GM18511 (cell line): Measurements from ENCODE around the gene TMEM185B.
"Not testable (repeated sequence)": the region's sequence is repeated elsewhere in the genome, so short reads cannot be mapped to it uniquely, and the experiment has no call there.

Experiments used
- ATAC-seq: cut with Tn5 transposase; IDR thresholded peaks from one replicate; pipeline ENCODE4 v1.9.1; 2021; ENCODE audit warnings: mild to moderate bottlenecking, moderate library complexity; ENCODE audit not compliant: unreplicated experiment

The TMEM185B gene

DNA sequence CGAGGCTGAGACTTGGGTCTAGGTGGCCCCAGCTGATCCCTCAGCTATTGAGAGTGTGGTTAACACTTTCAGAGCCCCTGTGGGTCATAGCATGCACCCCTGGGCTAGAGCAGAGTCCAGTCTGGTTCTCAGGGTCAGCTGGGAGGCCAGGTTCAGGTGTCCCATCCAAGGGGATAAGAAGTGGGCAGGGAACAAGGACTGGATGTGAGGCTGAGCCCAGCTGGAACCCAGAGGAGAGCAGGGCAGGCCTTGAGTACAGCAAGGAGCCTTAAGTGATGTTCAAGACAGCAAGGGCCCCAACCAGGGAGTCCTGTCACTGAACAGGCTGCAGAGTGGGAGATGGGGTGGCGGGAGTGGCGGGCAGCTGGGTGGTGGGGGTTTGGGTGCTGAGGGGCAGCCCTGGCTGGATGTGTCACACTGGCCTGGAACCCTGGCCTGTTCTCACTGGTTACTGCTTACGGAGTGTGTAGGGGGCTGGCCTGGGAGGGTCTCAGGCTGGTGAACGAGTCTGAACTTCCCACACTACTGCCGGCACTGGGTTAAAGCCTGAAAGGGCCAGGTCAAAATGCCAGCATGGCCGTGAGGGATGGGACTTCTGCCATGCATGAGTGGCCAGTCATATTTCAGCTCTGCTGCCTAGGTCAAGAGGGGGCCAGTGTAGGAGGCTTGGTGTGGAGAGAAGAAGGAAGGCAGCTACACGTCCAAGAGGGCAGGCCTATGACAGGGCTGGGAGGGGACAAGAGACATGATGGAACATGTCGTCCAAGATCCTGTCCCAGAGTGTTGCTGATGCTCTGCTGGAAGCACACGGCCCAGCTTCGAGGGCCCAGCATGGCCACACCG is 13.6 kb downstream of the TMEM185B start:
- no peak for ATAC-seq

DNA sequence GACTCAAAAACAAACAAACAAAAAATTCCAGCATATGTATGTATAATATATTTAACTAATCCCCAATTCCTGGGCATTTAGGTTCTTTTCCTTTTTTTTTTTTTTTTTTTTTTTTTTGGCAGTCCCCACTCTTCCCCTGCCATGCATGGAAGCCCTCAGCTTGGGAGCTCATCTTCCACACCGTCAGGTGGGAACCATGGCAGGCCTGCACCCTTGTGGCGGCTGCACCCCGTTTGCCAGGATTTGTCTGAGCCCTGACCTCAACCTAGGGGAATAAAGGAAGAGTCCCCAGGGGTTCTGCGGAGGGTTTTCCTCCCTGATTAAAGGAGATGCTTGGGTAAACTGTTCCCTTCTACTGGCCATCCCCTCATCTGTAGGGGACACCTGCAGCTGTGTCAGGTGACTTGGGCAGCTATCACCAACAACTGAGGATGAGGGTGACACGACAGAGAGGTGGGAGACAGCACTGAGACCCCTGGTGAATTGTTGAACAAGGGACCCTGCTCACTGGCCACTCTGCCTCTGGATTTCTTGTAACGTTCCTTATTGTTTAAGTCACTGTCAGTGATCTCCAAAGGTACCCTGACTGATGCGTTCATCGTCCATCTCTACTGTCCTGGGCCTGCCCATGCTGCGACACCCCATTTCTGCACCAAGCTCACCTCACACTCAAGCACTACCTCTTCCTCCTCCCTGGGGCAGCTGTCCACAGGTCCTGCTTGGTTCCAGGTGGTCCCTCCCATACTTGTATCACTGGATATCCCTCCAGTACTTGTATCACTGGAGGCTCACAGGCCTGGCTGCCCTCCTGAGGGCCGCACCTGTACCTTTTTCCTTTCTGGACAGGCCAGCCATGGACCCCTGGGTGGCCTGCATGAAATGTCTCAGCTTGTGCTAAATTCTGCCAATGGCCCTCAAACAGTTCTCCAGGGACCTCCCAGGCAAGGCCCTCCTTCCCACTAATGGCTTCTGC is 14.5 kb downstream of the TMEM185B start:
- ATAC-seq: no peak

DNA sequence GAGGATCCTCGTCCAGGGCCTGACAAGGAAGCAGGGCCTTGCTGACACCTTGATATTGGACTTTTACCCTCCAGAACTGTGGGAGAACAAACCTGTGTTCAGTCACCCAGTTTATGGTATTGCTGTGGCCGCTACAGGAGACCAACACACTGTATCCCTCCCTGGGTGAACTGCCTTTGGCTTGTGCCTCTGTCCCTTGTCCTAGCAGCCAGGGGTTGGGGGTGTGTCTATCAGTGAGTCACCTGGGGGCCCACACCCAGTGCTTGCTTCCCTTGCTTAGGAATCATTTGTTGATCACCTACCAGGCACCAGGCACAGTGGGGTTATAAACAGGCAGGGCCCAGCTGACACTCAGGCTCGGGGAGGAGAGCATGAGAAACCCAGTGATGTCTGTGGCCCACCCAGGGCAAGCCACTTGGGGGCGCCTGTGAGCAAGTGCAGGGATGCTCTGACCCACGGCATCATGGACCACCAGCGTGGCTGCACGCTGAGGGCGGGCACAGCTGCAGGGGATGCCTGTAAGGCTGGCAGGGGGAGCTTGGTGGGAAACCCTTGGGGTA is 17.1 kb downstream of the TMEM185B start:
- no peak for ATAC-seq

DNA sequence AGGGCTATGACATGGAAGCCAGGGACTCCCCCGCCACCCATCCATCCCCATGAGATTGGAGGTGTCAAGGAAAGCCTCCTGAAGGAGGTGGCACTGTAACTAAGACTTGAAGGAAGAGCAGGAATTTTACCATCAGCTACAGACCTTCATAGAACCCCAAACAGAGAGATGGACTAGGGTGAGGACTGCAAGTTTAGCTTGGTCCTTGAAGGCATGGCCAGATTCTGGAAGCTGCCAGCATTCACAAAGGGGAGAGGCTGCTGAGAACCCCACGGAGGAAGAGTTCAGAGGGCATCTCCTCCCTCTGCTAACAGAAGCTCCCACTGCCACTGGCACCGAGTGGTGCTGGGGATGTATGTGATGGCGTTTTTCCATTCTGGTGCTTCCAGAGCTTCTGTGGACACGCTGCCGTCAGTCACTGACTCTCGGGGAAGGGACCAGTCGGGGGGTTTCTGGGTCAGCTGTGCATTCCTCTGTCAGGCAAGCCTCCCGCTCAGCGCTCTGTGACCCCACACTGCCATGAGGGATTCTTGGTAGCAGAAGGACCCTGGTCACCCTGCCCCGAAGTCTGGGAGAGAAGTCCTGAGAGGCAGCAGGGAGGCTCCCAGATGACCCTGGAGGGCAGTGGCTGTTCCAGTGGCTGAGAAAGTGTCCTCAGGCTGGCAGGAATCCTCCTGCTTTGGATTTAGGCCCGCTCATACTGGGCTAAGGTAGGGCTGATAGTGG is 18.1 kb downstream of the TMEM185B start:
- no peak for ATAC-seq

DNA sequence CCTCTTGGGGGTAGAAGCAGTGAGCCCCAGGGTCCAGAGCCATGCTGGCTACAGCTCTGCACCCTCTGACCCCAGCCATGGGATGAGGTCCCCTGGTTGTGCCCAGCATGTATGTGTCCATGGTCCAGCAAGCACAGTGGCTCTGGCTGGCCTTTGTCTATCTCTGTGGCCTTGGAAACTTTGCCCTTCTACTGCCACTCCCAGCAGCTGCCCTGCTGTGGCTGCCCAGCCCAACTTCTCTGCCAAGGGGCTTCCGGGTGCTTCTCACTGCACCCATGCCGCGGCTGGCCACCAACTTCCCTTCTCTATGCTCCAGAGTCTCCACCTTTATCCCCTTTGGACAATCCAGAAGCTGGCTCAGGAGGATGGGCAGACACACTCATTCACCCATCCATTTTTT is 18.8 kb downstream of the TMEM185B start:
- no peak for ATAC-seq

DNA sequence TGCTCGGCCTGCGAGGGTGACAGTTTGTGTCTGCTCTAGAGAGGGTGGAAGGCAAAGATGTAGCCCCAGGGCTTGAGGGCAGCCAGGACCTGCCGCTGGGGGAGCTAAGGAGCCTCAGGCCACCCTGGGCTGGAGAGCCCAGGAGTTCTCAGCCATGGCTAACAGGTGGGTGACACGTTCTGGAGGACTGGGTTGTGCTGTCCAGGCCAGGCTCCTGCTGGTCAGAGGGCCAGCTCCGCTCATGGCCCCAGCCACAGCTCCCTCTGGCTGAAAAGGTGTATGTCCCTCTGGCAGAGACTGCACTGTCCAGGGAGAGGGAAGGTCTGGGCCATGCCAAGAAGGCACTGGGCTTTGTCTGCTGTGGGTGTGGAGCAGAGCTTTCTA is 19.2 kb downstream of the TMEM185B start:
- ATAC-seq: no peak

DNA sequence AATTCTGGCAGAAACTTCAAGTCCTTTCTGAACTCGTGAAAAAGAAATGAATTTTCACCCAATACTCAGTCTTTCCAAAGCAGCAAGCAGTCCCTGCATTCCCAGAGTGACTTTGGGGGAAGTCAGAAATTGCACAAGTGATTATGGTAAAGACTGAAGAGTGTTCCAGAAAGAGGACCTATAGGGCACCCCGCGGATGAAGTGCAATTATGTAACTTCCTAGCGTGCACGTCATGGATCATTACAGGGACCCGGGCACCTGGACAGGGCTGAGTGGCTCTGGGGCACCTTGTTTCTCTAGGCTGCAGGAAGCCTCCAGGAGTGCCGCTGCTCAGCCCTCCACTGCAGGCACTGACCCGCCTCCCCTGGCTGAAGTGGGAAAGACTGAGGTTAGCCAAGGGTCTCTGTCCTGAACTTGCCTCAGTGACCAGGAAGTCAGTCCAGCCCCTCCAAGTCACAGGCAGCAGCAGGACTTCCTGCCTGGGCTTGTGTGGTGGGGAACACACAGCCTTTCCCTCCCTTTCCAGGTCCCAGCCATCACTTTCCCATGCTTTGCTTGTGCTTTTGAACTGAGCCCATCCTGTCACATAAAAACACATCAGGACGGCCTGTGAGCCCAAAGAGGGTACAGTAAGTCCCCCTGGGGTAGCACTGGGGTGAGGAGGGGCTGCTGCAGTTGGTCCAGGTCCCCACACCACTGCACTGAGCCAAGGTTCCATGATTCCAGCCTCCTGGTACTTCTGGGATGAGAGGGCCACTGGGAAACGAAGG is 19.8 kb downstream of the TMEM185B start:
- ATAC-seq: no peak

DNA sequence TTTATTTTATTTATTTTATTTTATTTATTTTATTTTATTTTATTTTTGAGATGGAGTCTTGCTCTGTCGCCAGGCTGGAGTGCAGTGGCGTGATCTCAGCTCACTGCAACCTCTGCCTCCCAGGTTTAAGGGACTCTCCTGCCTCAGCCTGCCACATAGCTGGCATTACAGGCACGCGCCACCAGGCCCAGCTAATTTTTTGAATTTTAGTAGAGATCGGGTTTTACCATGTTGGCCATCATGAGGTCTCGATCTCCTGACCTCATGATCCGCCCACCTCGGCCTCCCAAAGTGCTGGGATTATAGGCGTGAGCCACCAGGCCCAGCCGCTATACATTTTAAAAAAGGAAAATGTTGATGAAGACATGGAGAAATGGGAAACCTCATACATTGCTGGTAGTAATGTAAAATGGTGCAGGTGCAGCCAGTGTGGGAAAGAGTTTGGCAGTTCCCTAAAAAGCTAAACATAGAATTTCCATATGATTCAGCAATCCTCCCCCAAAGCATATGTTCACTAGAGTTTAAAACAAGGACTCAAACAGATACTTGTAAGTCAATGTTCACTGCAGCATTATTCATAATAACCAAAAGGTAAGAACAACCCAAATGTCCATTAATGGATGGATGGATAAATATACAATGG is 23.3 kb downstream of the TMEM185B start:
- ATAC-seq: not testable (repeated sequence)

DNA sequence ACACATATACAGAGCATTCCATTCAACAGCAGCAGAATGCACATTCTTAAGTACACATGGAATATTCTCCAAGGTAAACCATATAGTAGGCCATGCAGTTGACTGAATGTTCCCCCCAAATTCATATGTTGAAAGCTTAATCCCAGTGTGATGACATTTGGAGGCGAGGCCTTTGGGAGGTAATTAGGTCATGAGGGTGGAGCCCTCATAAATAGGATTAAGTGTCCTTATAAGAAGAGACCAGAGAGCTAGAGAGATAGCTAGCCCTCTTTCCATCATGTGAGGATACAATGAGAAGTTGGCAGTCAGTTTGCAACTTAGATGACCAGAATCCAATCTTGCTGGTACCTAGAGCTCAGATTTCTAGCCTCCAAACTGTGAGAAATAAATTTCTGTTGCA is 27.6 kb downstream of the TMEM185B start:
- ATAC-seq: no peak

DNA sequence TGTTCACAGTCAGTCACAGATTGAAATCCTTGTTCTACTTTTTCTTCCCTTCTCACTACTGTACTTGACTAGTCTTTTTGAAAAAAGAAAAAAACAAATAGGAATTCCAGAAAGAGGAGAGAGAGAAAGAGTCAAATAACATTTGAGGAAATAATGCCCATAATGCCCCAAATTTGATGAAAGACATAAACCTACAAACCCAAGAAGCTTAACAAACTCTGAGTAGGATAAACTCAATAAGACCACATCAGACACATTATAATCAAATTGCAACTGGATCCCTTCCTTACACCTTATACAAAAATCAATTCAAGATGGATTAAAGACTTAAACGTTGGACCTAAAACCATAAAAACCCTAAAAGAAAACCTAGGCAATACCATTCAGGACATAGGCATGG is 30.9 kb downstream of the TMEM185B start:
- no peak for ATAC-seq

DNA sequence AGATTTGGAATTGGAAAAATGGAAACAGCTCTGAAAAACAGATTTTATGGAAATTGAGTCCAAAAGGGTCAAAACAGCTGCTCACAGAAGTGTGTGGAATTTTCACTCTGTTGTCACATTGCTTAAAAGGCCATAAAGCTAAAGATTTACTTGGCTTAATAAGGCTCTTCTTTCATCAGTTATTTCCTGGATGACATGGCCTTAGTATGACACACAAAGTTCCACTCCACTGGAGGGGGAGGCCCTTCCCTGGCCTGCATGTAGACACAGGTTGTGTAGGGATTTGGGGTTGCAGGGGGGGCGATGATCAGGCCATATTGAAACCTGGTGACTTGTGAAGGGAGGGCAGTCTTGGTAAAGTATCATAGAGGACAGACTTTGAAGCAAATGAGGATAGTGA is 34.0 kb downstream of the TMEM185B start:
- no peak for ATAC-seq

DNA sequence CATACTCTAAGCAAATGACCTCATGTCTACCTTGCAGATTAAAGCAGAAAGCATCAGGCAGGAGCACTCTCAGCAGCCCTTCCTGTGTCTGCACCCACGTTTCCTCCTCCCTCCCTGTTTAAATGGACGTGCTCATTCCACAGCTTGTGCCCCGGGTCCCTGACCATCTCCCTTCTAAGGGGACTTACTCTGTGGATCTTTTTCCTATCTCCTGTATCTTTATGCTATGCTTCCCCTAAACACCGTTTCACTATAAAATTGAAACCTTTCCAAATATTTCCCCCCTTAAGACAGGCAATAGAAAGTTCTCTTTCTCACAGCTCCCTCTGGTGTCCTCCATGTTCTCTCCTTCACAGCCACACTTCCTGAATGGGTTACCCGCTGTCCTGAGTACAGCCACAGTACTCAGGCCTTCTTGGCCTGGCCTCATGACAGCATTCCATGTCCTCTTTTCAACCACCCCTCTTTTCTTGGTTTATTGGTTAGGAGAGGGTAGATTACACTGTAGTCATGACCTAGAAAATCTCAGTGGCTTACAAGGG is 41.1 kb downstream of the TMEM185B start:
- ATAC-seq: no peak

DNA sequence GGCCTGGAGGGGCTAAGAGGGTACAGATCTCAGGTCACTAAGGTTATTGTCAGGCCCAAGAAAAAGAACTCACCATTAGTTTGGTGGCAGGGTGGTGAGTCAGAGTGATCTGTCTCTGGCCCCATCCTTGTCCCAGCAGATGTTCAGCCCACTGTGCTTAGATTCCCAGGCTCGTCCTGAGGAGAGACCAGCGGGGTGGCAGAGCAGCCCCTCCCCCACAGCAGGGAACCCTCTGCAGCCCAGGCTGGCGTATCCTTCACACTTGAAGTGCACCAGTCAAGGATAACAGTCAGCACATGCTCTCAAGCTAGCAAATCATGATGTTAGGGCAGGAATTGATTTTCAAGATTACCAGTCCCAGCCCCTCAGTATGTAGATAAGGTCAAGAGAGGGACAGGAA is 43.1 kb downstream of the TMEM185B start:
- ATAC-seq: no peak

DNA sequence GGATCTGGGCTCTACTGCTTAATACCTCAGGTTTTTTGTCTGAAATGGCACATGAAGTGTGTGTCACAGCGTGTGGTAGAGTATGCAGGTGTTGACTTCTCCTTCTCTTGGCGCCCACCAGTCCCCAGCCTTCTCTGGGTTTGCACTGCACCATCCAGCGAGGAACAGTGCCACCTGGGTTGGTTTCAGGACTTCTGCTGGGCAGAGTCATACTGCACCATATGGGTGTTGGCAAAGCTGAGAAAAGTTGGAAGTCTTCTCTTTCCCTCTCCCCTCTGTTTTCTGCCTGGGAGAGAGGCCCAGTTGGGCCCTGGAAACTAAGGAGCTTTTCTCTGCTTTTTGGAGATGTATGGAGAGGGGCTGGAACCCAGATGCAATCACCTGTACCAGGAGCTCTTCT is 43.8 kb downstream of the TMEM185B start:
- ATAC-seq: no peak

DNA sequence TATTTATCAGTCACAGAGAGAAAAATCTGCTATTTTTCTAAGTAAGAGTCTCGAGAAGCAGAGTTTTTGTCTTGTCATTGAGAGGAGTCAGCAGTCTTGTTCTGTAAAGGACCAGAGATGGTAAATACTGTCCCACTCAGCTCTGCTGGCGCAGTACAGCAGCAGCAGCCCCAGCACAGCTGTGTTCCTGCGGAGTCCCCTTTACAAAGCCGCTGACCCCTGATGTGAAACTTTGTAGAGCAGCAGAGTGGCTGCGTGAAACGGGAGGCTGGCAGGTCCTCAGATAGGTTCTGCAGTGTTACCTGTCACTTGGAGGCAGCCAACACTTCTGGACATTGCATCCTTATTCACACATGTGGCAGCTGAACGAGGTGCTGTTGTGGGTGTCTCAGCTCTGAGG is 45.2 kb downstream of the TMEM185B start:
- no peak for ATAC-seq

DNA sequence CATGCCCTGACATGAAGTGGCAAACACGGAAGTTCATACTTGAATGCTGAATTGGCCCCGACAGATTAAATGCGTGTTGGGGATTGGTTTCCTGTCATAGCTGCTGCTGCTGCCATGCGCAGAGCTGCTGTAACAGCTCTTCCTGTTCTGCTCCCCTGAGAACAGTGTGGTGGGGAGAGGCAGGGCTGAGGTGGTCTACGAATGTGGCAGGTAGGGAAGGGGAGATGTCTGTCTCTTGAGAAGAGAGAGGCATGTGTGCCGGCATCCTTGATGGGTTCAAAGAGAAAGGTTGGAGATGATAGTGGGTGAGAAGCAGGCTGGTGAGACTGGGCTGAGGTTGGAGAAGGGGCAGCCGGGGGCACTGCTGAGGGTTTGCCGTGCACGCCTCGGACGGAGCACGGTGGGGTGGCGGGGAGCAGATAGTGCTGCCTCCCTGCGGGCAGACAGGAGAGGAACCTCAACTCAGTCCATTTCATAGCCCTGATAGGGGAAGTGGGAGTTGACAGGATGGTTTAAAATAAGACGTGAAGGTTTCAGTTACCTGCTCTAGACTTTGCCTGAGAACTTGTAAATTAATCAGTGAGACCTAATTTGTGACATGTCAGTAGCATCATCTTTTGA is 46.1 kb downstream of the TMEM185B start:
- ATAC-seq: peak; percentile 98

DNA sequence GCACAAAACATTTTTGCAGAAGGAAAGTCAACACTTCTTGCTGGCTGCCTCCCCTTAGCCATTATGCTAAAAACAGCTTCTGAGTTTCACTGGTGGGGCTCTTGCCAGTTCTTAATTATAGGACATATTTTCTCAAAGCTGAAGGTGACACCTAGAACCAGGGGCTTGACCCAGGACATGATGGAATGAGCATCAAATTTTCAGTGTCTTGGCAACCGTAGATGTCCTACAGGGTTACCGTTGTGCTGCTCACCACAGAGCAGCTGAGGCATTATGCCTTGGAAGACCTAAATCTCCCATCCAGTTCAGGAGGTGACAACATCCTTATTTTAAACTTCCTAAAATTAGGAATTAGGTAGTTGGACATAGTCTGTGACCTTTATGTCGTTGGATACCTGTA is 46.7 kb downstream of the TMEM185B start:
- ATAC-seq: no peak

DNA sequence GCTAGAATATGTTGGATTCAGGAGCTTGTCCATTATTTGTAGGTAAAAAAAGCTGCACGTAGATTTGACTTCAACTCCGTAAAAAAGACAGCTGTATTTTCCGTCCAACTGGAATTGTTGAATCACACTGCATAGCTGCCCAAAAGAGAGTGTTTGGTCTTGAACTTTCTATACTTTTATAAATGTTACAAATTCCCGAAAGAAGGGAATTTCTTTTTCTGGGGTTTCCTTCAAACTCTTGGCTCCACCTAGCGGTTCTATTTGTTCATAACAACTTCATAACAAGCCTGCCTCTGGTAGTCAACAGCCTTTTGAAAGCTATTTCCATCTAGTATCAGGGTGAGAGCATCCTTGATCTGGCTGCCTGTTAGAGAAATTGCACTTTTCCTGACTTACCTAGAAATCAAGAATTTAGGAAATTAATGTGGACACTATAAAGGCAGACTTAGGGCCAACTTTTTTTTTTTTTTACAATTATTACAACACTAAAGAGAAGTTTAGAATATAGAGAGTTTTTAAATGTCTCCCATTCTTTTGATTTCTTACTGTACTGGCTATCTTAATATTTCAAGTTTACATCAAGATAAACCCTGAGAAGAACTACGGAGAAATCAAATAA is 48.1 kb downstream of the TMEM185B start:
- no peak for ATAC-seq
